ENCODE measurements around the gene NFKBIB.
A peak's percentile ranks its signal among the peaks of the same experiment; 100 is the strongest.
"Not testable (repeated sequence)": the region's sequence is repeated elsewhere in the genome, so short reads cannot be mapped to it uniquely, and the experiment has no call there.

Gene NFKBIB

GRCh38 chr19:38899447-38900201, at the start of gene NFKBIB, which contains the start of gene SIRT2:
Gene NFKBIB, plus strand, starts transcription at chr19:38899969. Its CDS starts 64 bp downstream, at chr19:38900033.
Gene SIRT2, minus strand, starts transcription at chr19:38899618. Its CDS starts 97 bp downstream, at chr19:38899521.
- intact Hi-C loops (cut with micrococcal nuclease) = loop anchor here (1.0 to 5.0 kb wide), 3 partner anchors 31 to 67 kb away; partner anchors contain the start of genes ECH1, MRPS12 and SARS2
- no peaks in the 10 kb centered on the region for H3K9me3 Mint-ChIP-seq
- peaks cover 43% of the 10 kb centered on the region for H3K4me1 Mint-ChIP-seq (ENCODE audit: low read depth)
- peak within 1 kb of the TSS; percentile 89 for H3K27ac Mint-ChIP-seq
- no peaks in the 10 kb centered on the region for H3K27me3 Mint-ChIP-seq
- peak within 1 kb of the TSS; percentile 90 for H3K4me3 Mint-ChIP-seq
- H3K36me3 Mint-ChIP-seq (ENCODE audit: low read depth) = peaks cover 52% of the 10 kb centered on the region

- Mint-ChIP-seq H3K27ac (peak overlapping the region; percentile 99), H3K27me3 (no peaks in the 10 kb centered on the region), H3K4me1 (ENCODE audit: low read depth) (peaks cover 35% of the 10 kb centered on the region), H3K9me3 (no peaks in the 10 kb centered on the region), H3K4me3 (peak overlapping the region; percentile 88), H3K36me3 (ENCODE audit: low read depth) (peaks cover 67% of the 10 kb centered on the region)
- intact Hi-C loops (cut with micrococcal nuclease) = loop anchor here (1.0 kb wide), 1 partner anchor 49 kb away; the partner anchor contains the start of genes NFKBIB and SIRT2
Measured at GRCh38 chr19:38850436-38850975, 49.3 kb upstream of the NFKBIB start.

GRCh38 chr19:38850976-38851621, 48.7 kb upstream of the NFKBIB start:
- Mint-ChIP-seq H3K27ac (peak overlapping the region; percentile 99), H3K36me3 (ENCODE audit: low read depth) (peaks cover 61% of the 10 kb centered on the region), H3K4me1 (ENCODE audit: low read depth) (peaks cover 31% of the 10 kb centered on the region), H3K4me3 (peak overlapping the region; percentile 88), H3K27me3 (peaks cover 2% of the 10 kb centered on the region), H3K9me3 (no peaks in the 10 kb centered on the region)
- intact Hi-C loops (cut with micrococcal nuclease) = loop anchor here (1.0 kb wide), 1 partner anchor 48 kb away; the partner anchor contains the start of genes NFKBIB and SIRT2

GRCh38 chr19:38851622-38852230, 48.0 kb upstream of the NFKBIB start:
- Mint-ChIP-seq H3K9me3 (no peaks in the 10 kb centered on the region), H3K27me3 (peaks cover 6% of the 10 kb centered on the region), H3K4me3 (peak overlapping the region; percentile 88), H3K27ac (peak overlapping the region; percentile 99), H3K4me1 (ENCODE audit: low read depth) (peaks cover 37% of the 10 kb centered on the region), H3K36me3 (ENCODE audit: low read depth) (peaks cover 55% of the 10 kb centered on the region)
- intact Hi-C loops (cut with micrococcal nuclease) = loop anchor here (1.0 kb wide), 1 partner anchor 18 kb away; no protein-coding TSS in a partner anchor

- peak overlapping the region; percentile 99 for H3K27ac Mint-ChIP-seq
- H3K27me3 Mint-ChIP-seq = peaks cover 6% of the 10 kb centered on the region
- peaks cover 48% of the 10 kb centered on the region for H3K36me3 Mint-ChIP-seq (ENCODE audit: low read depth)
- intact Hi-C loops (cut with micrococcal nuclease) = loop anchor here (1.0 kb wide), 1 partner anchor 17 kb away; no protein-coding TSS in a partner anchor
- peaks cover 40% of the 10 kb centered on the region for H3K4me1 Mint-ChIP-seq (ENCODE audit: low read depth)
- peak overlapping the region; percentile 85 for H3K4me3 Mint-ChIP-seq
- no peaks in the 10 kb centered on the region for H3K9me3 Mint-ChIP-seq
Measured at GRCh38 chr19:38852231-38853044, 47.3 kb upstream of the NFKBIB start.

GRCh38 chr19:38853214-38853613, 46.6 kb upstream of the NFKBIB start:
- intact Hi-C loops (cut with micrococcal nuclease) = no loop called here
- Mint-ChIP-seq H3K36me3 (ENCODE audit: low read depth) (peaks cover 40% of the 10 kb centered on the region), H3K27me3 (peaks cover 6% of the 10 kb centered on the region), H3K4me1 (ENCODE audit: low read depth) (peaks cover 40% of the 10 kb centered on the region), H3K9me3 (no peaks in the 10 kb centered on the region), H3K4me3 (peak overlapping the region; percentile 85), H3K27ac (peak overlapping the region; percentile 99)

- H3K4me3 Mint-ChIP-seq; H3K9me3 Mint-ChIP-seq; H3K27ac Mint-ChIP-seq; H3K27me3 Mint-ChIP-seq; intact Hi-C loops (cut with micrococcal nuclease): not testable (repeated sequence)
- Mint-ChIP-seq H3K36me3 (ENCODE audit: low read depth) (peaks cover 25% of the 10 kb centered on the region), H3K4me1 (ENCODE audit: low read depth) (peaks cover 31% of the 10 kb centered on the region)
Measured at GRCh38 chr19:38854961-38855360, 44.8 kb upstream of the NFKBIB start.

GRCh38 chr19:38855751-38856150, 44.0 kb upstream of the NFKBIB start:
- Mint-ChIP-seq H3K4me1 (ENCODE audit: low read depth) (peaks cover 31% of the 10 kb centered on the region), H3K36me3 (ENCODE audit: low read depth) (peaks cover 20% of the 10 kb centered on the region)
- intact Hi-C loops (cut with micrococcal nuclease); H3K9me3 Mint-ChIP-seq; H3K4me3 Mint-ChIP-seq; H3K27me3 Mint-ChIP-seq; H3K27ac Mint-ChIP-seq: not testable (repeated sequence)

GRCh38 chr19:38856813-38857212, 43.0 kb upstream of the NFKBIB start:
- Mint-ChIP-seq H3K36me3 (ENCODE audit: low read depth) (peaks cover 10% of the 10 kb centered on the region), H3K27me3 (peaks cover 6% of the 10 kb centered on the region), H3K4me3 (no peak overlapping the region), H3K4me1 (ENCODE audit: low read depth) (peaks cover 31% of the 10 kb centered on the region), H3K9me3 (no peaks in the 10 kb centered on the region), H3K27ac (peak overlapping the region; percentile 87)
- intact Hi-C loops (cut with micrococcal nuclease) = no loop called here

GRCh38 chr19:38859631-38860204, 40.1 kb upstream of the NFKBIB start:
- H3K9me3 Mint-ChIP-seq; H3K27me3 Mint-ChIP-seq; H3K27ac Mint-ChIP-seq; H3K4me3 Mint-ChIP-seq; intact Hi-C loops (cut with micrococcal nuclease); H3K36me3 Mint-ChIP-seq (ENCODE audit: low read depth): not testable (repeated sequence)
- H3K4me1 Mint-ChIP-seq (ENCODE audit: low read depth) = peaks cover 40% of the 10 kb centered on the region

GRCh38 chr19:38861368-38861767, 38.4 kb upstream of the NFKBIB start:
- H3K27ac Mint-ChIP-seq = no peak overlapping the region
- no peaks in the 10 kb centered on the region for H3K36me3 Mint-ChIP-seq (ENCODE audit: low read depth)
- intact Hi-C loops (cut with micrococcal nuclease) = no loop called here
- H3K27me3 Mint-ChIP-seq = peaks cover 3% of the 10 kb centered on the region
- no peaks in the 10 kb centered on the region for H3K9me3 Mint-ChIP-seq
- H3K4me3 Mint-ChIP-seq = no peak overlapping the region
- H3K4me1 Mint-ChIP-seq (ENCODE audit: low read depth) = peaks cover 50% of the 10 kb centered on the region

GRCh38 chr19:38862321-38863059, 37.3 kb upstream of the NFKBIB start:
- no peaks in the 10 kb centered on the region for H3K9me3 Mint-ChIP-seq
- H3K4me3 Mint-ChIP-seq = no peak overlapping the region
- H3K4me1 Mint-ChIP-seq (ENCODE audit: low read depth) = peaks cover 39% of the 10 kb centered on the region
- intact Hi-C loops (cut with micrococcal nuclease) = no loop called here
- peaks cover 2% of the 10 kb centered on the region for H3K27me3 Mint-ChIP-seq
- H3K27ac Mint-ChIP-seq = peak overlapping the region; percentile 27
- H3K36me3 Mint-ChIP-seq (ENCODE audit: low read depth) = no peaks in the 10 kb centered on the region
